Measurements from ENCODE around the gene DENND4C.
"Not testable (repeated sequence)": the region's sequence is repeated elsewhere in the genome, so short reads cannot be mapped to it uniquely, and the experiment has no call there.

Gene DENND4C

GRCh38 chr9:19410594-19410993 is 180.1 kb downstream of the DENND4C start:
- no peaks in the 10 kb centered on the region for H3K36me3 ChIP-seq (ENCODE audit: low read depth)
- H3K4me3 ChIP-seq (ENCODE audit: severe bottlenecking), result no peak overlapping the region
- DNase-seq (ENCODE audit: low spot score), result no peak
- ATAC-seq (ENCODE audit: low read depth), result no peak
- peaks cover 5% of the 10 kb centered on the region for H3K4me1 ChIP-seq (ENCODE audit: insufficient read depth, poor library complexity, severe bottlenecking)
- no peaks in the 10 kb centered on the region for H3K27me3 ChIP-seq (ENCODE audit: insufficient read depth, poor library complexity, severe bottlenecking)
- H3K9me3 ChIP-seq (ENCODE audit: severe bottlenecking), result no peaks in the 10 kb centered on the region
- TF ChIP-seq CTCF (IDR thresholded peaks at IDR 0.05; ENCODE audit: poor library complexity, severe bottlenecking), result no peak
- no peak overlapping the region for H3K27ac ChIP-seq (ENCODE audit: poor library complexity, severe bottlenecking)

GRCh38 chr9:19411316-19411715 is 180.8 kb downstream of the DENND4C start:
- Histone ChIP-seq H3K36me3 (ENCODE audit: low read depth) (no peaks in the 10 kb centered on the region), H3K27ac (ENCODE audit: poor library complexity, severe bottlenecking) (no peak overlapping the region), H3K4me3 (ENCODE audit: severe bottlenecking) (no peak overlapping the region), H3K4me1 (ENCODE audit: insufficient read depth, poor library complexity, severe bottlenecking) (peaks cover 5% of the 10 kb centered on the region), H3K9me3 (ENCODE audit: severe bottlenecking) (no peaks in the 10 kb centered on the region), H3K27me3 (ENCODE audit: insufficient read depth, poor library complexity, severe bottlenecking) (no peaks in the 10 kb centered on the region)
- DNase-seq (ENCODE audit: low spot score) (no peak), ATAC-seq (ENCODE audit: low read depth) (no peak)
- no peak for TF ChIP-seq CTCF (IDR thresholded peaks at IDR 0.05; ENCODE audit: poor library complexity, severe bottlenecking)

- not testable (repeated sequence) for H3K4me1 ChIP-seq (ENCODE audit: insufficient read depth, poor library complexity, severe bottlenecking)
Observed at GRCh38 chr9:19413456-19413855, 183.0 kb downstream of the DENND4C start.

GRCh38 chr9:19416143-19416542 is 185.7 kb downstream of the DENND4C start:
- Histone ChIP-seq H3K36me3 (ENCODE audit: low read depth) (no peaks in the 10 kb centered on the region), H3K4me1 (ENCODE audit: insufficient read depth, poor library complexity, severe bottlenecking) (no peaks in the 10 kb centered on the region), H3K4me3 (ENCODE audit: severe bottlenecking) (no peak overlapping the region), H3K27me3 (ENCODE audit: insufficient read depth, poor library complexity, severe bottlenecking) (no peaks in the 10 kb centered on the region), H3K9me3 (ENCODE audit: severe bottlenecking) (no peaks in the 10 kb centered on the region), H3K27ac (ENCODE audit: poor library complexity, severe bottlenecking) (no peak overlapping the region)
- TF ChIP-seq CTCF (IDR thresholded peaks at IDR 0.05; ENCODE audit: poor library complexity, severe bottlenecking), result no peak
- no peak for DNase-seq (ENCODE audit: low spot score)
- no peak for ATAC-seq (ENCODE audit: low read depth)

More at GRCh38 chr9:19413456-19413855, 183.0 kb downstream of the DENND4C start:
- not testable (repeated sequence) for H3K27ac ChIP-seq (ENCODE audit: poor library complexity, severe bottlenecking); DNase-seq (ENCODE audit: low spot score); H3K9me3 ChIP-seq (ENCODE audit: severe bottlenecking); H3K4me3 ChIP-seq (ENCODE audit: severe bottlenecking); ATAC-seq (ENCODE audit: low read depth); H3K27me3 ChIP-seq (ENCODE audit: insufficient read depth, poor library complexity, severe bottlenecking); H3K36me3 ChIP-seq (ENCODE audit: low read depth)

- no peaks in the 10 kb centered on the region for H3K27me3 ChIP-seq (ENCODE audit: insufficient read depth, poor library complexity, severe bottlenecking)
- no peaks in the 10 kb centered on the region for H3K4me1 ChIP-seq (ENCODE audit: insufficient read depth, poor library complexity, severe bottlenecking)
- no peaks in the 10 kb centered on the region for H3K36me3 ChIP-seq (ENCODE audit: low read depth)
- no peak overlapping the region for H3K27ac ChIP-seq (ENCODE audit: poor library complexity, severe bottlenecking)
- no peak for TF ChIP-seq CTCF (IDR thresholded peaks at IDR 0.05; ENCODE audit: poor library complexity, severe bottlenecking)
- ATAC-seq (ENCODE audit: low read depth) (no peak), DNase-seq (ENCODE audit: low spot score) (no peak)
- H3K9me3 ChIP-seq (ENCODE audit: severe bottlenecking), result no peaks in the 10 kb centered on the region
- no peak overlapping the region for H3K4me3 ChIP-seq (ENCODE audit: severe bottlenecking)
Observed at GRCh38 chr9:19420877-19421276, 190.4 kb downstream of the DENND4C start.
